ENCODE measurements around the gene LPO.

LPO gene

DNA sequence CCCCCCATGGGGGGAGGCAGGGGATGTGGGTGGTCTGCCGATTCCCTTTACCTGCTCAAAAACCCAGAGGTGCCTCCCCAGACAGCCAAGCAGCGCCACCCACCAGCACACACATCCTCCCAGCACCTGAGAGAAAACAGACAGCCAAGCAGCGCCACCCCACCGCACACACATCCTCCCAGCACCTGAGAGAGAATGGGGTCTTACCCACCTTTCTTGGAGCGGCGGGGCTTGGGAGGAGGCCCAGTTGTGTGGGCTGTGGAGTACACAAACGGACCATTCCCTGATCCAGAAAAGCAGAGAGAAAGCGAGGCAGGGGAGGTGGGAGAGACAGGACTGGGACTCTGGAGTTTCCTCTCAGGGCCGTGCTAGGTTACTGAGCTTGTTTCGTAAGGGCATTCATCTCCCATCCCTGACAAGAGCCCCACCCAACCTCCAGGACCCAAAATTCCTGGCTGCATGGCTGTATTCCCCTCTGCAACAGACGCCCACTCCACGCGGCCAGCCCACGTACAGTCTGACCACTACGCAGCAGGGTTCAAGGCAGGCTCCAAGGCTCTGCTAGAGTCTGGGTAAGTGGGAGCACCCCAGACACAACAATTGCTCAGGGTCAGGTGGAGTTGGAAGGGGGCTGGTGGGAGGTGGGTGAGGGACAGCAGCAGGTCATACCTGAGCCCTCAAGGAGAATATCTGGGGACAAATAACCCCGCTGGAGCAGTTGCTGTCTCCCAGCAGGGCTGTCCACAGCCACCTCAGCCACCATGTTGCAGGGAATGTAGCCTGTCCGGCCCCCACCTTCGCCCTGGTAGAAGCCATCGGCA is 68.0 kb downstream of the LPO start:
- no peak for DNase-seq

DNA sequence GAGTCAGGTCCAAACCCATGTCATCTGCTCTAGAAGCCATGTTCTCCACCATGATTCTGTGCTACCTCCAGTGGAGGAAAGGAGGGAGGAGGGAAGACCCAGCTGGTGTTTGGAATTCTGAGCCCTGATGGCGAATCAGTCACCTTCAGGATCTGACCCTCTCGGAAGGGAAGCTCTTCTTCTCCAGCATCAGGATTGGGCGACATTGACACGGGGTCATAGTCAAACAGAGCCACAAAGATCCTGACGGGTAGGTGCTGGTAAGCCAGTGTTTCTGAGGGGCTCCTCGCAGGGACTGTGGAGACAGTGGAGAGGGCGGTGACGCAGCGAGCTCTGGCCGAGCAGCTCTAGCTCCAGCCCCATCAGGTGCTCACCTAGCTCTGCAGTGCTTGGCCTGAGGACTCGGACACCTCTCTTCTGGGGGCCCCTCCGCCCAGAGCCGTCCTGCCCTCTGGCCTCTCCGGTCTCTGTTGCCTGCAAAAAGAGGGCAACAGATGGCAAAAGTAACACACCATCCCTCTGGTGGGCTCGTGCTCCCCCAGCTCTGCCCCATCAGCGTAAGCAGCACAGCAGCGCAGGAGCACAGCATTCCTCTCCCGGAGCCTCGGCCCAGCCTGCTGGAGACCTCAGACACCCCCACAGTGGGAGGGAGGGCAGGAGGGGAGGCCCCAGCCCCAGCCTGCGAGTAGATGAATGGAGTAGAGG is 69.2 kb downstream of the LPO start:
- DNase-seq: no peak

DNA sequence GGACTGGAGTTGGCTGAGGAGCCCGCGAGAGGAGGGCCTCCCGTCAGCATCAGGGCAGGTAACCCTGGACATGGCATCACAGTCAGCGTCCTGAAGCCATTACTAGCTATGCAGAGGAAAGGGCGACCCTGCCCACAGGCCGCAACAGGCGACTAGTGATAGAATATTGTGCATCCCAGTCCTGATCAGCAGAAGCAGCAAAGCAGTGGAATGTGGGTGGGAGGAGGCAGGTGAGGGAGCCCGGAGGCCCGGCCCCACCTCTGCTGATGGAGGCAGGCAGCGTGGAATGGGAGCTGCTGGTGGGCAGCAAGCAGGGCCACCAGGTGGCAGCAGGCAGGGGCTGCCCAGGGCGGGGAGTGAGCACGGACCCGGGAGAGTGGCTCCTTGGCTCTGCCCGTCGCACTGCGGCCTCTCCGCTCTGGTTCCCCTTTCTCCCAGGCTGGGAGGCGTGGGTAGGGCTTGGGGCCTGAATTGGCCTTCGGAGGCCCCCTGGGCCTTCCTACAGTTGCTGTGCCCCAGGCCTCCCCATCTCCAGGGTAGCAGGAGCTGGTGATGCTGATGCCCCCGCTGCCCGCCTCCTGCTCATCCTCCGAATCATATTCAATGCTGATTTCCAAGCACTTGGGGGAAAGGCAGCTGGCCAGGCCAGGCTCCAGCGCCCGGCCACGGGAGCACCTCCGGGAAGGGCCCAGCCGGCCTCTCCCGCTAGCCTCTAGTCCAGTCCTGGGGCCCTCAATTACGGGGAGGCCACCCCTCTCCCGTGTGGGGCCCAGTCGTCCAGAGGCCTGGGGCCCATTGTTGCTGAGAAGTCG is 70.0 kb downstream of the LPO start:
- no peak for DNase-seq

DNA sequence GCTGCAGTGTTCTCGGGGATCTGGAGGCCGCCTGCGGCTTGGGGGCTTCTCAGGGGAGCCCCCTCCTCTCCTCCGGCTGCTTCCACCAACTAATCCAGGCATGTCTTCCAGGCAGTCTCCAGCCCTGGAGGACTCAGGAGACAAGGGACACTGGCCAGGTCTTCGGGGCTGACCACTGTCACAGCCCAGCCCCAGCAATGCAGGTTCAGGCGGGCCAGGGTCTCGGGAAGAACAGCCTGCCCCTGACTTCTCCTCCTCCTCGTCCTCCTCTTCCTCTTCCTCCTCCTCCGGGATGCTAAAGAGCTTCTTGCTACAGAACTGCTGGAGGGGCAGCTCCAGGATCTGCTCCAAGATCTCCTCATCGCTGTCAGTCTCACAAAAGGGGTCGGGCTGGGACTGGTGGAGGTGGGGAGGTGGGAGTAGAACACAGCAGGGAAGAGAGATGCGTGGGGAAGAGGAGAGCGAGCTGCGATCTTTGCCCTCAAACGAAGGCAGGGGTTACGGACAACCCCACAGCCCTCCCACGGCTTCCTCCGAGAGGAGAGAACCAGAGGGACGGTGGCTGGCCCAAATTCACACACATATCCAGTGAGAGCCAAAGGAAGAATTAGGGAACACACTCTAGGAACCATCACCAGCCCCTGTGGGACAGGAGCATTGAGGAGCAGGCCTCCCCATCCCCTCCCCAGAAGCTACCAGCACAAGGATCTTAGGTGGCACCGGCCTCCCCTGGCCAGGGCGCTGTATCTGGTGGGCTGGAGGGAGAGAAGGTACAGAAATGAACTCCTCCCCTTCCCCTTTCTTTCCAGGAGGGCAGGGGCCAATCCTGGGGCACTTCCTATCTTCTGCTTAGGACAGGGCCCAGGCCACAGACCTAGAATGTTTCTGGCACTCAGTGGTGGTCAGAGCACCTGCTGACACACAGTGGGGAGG is 70.9 kb downstream of the LPO start:
- DNase-seq: no peak

DNA sequence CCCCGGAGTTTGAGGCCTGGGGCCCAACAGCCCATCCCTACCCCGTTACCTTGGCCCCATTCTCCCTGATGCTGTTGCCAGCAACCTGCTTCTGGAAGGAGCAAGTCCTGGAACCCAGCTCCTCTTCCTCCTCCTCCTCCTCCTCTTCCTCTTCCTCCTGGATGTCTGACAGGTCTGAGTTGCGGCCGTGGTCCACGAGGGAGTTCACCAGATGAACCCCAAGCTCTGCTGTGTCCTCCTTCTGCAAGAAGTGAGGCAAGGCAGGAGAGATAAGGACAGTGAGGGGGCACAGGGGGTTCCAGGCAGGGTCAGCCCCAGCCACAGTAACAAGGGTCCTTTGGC is 71.5 kb downstream of the LPO start:
- no peak for DNase-seq

DNA sequence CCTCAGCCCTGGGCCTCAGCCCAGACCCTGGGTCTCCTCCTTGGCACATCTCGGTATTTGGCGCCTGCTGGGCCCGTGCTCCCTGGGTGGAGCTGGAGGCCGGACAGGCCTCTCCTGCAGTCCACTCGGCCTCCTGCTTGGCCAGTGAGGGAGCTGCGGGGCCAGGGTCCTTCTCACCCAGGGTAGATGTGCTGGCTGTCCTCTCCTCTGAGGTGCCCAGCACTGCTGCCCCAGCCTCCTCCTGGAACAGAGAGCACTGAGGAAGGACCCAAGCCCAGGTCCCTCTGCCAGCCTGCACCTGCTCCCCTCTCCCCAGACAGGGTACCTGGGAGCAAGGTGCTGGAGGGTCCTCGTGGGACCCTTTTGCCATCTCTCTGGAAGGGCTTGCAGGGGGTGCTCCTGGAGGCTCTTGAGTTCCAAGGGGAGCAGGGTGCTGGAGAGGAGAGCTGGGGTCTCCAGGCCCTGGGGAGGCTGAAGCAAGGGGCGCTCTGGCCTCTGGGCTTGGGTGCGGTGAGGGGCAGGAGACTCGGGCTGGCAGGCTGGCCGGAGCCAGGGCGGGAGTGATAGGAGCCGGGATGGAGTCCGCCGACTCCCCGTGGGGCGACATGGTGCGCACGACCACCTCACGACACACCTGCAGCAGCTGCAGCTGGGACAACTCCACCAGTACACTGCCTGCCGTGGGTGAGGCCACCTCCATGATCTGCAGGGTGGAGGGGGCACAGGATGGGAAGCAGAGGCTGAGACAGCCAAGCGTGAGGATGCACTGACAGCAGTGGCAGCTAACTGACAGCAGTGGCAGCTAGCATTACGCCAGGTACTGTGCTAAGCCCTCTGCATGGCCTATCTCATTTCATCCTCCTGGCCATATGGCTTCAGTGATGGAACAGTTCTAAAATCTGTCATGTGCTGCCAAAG is 72.4 kb downstream of the LPO start:
- DNase-seq: no peak

DNA sequence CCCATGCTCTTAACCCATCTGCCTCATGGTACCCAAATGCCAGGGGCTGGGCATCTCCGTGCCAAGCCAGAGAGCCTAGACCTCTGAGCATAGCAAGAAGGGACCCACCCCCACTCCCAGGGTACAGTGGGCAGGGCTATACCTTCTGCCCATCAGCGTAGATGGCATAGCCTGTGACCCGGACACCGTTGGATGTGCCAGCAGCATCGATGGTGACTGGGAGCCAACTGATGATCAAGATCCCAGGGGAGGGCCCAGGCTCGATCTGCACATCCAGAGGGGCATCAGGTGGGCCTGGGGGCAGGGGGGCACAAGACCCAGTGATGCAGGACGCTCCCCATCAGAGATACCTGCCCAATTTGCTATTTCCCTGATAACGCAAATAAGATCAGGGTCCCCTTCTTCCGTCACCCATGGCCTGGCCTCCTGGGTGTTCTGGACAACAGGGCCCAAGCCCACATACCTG is 73.1 kb downstream of the LPO start:
- no peak for DNase-seq

DNA sequence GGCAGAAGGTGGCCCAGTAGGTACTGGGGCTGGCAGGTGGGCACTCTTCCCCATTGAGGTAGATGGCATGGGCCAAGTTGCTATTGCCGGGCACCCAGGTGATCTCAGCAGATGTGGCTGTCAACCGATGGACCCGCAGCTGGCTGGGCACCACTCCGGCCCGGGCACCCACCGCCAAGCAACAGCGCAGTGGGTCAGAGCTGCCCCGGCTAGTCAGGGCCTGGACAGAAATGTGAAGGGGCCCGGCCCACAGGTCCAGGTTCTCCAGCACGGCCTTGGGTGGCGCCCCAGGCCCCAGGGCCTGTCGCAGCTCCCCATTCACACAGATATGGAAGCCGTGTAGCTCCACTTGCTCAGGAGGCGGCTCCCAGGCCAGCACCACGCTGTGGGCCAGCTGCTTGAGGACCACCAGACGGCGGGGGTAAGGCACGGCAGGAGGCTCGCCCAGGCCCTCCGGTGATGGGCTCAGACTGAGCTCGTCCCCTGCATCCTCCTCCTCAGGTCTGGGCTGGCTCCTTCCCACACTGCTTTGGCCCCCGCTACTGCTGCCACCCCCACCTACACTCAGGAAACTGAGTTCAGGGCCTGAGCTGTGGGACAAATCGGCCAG is 73.7 kb downstream of the LPO start:
- no peak for DNase-seq

DNA sequence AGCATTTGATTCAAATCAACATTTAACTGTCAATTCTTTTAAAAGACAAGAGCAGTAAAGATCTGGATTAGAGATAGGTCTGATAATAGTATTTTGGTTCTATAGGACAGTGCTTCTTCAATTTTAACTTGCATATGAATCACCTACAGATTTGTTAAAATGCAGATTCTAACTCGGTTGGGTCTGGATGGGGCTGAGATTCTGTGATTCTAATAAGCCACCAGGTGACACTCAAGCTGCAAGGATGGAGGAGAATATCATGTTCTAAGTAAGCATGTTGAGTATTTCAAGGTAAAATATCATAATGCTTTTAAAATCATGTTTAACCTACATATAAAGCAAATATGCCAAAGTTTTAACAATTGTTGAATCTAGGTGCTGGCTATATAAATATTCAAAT is 74.4 kb downstream of the LPO start:
- no peak for DNase-seq

DNA sequence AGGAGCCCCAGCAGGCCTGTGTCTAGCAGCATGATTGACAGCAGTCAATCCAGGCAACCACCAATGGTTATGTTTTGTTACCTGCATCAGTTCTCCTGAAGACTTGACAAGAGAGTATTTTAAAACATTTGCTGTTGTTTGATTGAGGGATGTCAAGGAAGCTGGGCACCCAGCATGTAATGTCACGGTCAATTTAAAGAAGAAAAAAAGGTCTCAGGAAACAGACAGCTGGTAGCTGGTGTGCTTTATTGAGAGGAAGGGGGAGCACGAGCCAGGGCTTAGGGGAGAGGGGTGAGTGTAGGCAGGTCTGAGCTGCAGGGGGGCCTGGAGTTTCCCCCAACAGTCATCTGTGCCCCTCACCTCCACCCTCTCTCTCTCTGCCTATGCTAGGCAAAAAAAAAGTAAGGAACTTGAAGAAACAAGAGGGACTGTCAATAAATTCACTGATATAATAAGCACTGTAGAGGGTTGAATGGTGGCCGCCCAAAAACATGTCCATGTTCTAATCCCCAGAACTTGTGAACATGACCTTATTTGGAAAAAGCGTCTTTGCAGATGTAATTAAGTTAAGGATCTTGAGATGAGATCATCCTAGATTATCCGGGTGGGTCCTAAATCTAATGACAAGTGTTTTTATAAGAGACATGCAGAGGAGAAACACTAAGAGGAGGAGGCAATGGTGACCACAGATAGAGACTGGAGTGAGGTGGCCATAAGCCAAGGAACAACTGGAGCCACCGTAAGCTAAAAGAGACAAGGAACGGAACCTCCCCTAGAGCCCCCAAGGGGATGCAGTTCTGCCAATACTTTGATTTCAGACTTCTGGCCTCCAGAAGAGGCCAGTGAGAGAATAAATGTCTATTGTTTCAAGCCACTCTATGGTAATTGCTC is 75.7 kb downstream of the LPO start:
- no peak for DNase-seq

DNA sequence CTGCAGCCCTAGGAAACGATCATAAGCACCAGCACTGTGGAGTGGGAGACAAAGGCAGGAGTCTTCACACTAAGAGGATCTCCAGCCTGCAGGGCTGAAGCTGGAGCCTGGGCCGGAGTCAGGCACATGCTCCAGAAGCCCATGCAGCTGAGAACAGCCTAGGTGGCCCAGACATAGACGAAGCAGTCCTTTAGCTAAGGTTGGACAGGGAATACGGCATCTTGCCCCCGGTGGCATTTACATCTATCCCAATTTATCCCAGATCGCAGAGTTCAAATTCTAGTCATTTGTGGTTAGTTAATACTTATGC is 76.3 kb downstream of the LPO start:
- no peak for DNase-seq

DNA sequence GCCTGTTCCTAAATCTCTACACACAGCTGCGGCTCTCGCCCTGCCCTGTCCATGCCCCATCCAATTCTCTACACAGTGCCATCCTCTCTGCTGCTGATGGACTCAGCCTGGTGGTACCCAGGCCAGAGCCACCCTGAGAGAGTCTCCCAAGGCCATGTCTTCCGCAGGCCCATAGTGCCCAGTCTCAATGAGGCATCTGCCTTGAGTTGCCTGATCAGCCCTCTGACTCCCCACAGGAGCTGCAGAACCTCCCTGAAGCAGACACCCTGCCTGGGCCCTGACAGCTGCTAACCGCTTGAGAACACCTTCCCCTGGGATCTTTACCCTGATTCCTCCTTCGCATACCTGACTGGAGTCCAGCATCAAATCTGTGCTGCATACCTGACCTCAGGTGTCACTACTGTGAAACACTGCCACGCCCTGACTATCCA is 76.9 kb downstream of the LPO start:
- no peak for DNase-seq

DNA sequence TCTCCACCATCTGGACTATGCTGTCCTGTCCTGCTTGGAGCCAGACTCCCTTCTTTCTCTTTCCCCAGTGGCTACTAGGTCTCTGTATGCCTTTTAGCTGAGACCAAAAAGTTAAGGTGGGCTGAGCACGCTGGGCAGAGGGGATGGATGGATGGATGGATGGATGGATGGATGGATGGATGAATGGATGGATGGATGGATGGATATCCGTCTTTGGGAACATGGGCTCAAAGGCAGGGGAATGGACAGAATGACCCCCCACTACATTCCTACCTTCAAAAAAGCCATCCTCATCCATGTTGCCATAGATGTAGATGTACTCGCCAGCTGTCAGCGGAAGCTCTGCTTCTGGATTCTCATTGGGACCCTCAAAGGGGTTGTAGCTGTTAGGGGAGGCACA is 77.4 kb downstream of the LPO start:
- DNase-seq: no peak

DNA sequence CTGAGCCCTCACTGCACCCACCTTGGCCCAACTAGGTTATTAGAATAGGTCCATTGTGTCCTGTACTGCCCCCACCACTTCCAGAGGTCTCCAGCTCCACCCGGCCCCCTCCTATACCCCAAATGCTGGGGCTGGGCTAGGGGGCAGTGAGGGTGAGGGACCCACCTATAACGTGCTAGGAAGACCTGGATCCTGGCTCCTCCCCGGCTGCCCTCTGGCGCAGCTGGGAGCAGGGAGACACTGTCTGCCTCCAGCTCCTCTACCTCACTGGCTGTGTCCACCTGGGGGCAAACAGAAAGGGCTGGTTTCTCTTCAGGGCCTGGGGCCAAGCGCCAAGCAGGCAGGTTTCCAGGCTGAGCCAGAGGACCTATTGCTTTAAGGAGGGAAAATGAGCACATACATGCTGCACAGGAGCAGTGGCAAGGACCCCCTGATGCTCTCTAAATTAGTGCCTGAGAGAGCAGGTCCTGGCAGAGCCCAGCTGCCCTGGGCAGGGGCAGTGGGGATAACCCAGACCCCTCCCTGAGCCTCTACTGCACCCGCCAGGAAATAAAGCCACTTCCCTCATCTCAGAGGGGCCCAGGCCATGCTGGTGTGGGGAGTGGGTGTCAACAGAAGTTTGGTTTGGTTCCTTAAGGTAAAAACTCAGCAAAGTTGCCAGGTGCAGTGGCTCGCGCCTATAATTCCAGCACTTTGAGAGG is 78.0 kb downstream of the LPO start:
- DNase-seq: no peak

DNA sequence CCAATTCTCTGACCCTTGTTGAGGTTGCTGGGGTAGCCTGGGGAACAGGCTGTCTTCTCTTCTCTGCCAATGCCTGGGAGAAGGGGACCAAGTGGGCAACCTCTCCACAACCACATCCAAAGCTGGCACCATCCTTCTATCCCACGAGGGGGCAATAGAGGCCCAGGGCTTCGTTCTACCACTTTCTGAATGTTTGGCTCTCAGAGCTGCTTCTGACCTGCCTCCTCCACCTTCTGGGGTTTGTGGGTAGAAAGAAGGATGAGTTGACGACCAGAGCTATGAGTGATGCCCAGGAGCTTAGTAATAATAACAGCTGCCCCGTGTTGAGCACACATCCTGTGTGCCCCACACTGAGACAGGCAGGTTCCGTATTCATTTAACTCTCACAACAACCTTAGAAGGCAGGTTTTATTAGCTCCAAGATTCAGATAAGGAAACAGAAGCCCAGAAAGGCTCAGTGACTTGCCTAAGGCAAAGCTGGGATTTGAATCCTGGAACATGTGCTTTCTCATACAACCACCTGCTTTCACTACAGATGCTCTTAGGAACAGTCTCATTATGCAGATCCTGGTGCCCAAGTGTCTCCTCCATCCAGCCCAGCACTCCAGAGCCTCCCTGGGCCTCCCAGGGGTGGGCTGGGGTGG is 79.2 kb downstream of the LPO start:
- no peak for DNase-seq

DNA sequence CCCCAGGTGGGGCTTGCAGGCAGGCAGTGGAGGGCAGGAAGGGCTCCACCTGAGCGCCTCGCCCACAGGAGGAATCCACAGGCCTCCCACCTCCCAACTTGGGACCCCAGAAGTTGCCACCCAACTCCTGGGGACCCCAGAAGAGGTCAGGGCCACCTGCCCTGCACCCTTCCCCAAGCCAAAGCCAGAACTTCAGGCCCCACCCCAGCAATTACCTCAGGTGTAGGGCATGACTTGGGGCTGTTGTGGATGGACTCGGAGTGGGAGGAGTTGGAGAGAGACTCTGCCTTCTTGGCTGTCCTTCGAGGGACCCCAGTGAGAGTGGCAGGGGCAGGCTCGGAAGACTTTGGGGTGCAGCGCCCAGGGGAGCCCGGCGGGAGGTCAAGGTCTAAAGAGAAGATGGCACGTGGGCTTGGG is 79.7 kb downstream of the LPO start:
- no peak for DNase-seq

All from NCI-H1436 treated with DMSO at 0.1 percent for 48 hours (cell line).